HG03469 (cell line): ENCODE data around the gene MUL1.

Experiments
- ATAC-seq: cut with Tn5 transposase; IDR thresholded peaks from one replicate; pipeline ENCODE4 v1.9.1; 2021; ENCODE audit warnings: mild to moderate bottlenecking, moderate library complexity, moderate number of reproducible peaks; ENCODE audit not compliant: unreplicated experiment

MUL1 gene

DNA sequence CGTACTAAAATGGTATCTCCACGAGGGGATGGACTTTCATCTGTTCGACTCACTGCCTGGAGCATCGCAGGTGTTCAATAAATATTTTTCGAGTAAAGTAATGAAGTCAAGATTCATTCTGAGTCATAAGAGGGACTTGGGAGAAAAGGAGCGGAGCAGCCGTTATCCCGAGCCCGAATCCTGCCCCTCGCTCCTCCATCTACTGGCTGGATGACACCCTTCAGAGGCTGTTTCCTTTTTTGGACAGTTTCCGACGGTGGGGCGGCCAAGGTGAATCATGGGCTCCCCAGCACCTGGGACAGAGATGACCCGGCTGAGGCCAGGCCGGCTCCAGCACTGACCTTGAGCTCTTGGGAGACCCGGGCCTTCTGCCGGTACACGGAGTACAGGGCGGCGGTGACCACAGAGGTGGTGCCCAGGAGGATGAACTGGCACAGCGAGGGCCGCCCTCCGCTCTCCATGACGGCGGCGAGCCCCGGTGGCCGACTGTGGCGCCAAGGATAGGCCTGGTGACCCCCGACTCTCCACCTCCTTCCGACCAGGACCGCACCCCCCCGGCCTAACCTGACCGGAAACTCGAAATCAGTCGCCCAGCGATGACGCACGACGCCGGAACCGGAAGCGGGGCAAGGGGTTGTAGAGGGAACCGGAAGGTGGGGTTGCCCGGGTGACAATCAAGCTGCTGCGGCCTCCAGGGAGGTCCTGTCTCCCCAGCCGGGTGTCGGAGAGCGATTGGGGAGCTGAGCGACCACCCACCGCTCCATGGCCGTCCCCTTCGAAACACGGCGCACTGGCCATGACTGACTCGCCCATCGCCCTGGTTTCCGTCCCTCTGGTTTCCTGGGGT lies at the start of gene MUL1:
MUL1 (minus strand) TSS at position 588 of the 847 bp plus-strand sequence; CDS start at position 461, 127 bp downstream.
- ATAC-seq, result peak; percentile 44

GRCh38 chr1:20555758-20556120 lies 47.8 kb upstream of the MUL1 start:
- ATAC-seq, result no peak

GRCh38 chr1:20555025-20555757 lies 47.2 kb upstream of the MUL1 start:
- ATAC-seq, result no peak

DNA sequence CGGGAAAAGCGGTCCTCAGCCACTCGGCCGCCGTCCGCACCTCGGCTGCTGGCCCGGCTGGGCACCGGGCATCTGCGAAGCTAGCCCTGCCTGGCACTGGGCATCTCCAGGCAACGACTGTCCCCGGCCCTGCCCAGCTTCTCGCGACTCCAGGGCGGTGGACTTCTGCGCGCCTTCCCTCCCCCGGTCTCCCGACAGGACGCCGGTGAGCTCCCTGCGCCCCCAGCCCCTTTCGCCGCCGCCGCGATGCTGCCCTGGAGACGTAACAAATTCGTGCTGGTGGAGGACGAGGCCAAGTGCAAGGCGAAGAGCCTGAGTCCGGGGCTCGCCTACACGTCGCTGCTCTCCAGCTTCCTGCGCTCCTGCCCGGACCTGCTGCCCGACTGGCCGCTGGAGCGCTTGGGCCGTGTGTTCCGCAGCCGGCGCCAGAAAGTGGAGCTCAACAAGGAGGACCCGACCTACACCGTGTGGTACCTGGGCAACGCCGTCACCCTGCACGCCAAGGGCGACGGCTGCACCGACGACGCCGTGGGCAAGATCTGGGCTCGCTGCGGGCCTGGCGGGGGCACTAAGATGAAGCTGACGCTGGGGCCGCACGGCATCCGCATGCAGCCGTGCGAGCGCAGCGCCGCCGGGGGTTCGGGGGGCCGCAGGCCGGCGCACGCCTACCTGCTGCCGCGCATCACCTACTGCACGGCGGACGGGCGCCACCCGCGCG lies 44.9 kb upstream of the MUL1 start:
- no peak for ATAC-seq

DNA sequence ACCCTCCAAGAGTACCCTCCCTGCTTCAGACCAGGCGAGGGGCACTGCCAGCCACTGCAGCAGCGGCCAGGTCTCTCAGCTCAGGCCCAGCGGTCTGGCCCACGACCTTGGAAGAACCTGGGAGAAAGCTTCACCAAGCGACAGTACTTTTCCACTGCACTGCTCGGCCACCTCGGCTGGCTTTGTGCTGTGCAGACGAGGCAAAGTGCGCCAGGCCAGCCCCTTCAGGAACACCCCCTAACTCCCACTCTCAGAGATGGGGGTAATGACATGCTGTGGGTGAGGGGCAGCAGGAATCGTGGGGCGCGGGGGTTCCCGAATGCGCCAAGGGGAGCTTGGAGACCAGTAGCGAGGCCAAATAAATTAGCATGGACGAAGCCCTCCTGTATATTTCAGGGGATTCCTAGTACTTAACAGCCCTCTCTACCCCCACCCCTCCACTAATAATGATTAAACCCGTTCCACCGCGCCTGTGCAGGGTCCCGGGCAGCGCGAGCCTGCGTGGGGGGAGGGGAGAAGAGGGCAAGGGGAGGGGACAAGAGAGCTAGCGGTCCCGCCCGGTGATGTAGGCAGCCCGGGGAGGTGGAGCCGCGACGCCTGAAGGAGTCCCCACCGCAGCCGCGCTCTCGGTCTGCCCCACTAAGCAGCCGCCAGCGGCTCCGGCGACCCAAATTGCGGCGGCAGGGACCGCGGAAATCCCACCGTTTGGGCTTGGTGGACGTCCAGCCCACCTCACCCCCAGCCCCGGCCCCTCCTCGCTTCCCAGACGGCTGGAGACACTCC lies 44.2 kb upstream of the MUL1 start, which contains the start of gene FAM43B:
FAM43B (plus strand) TSS at position 629 of the 783 bp plus-strand sequence. CDS start 401 bp downstream, outside the sequence.
- ATAC-seq, result no peak

- no peak for ATAC-seq
Observed at GRCh38 chr1:20551161-20551560, 43.2 kb upstream of the MUL1 start.

GRCh38 chr1:20546637-20547036 lies 38.7 kb upstream of the MUL1 start:
- ATAC-seq, result no peak

GRCh38 chr1:20540281-20540680 lies 32.3 kb upstream of the MUL1 start:
- no peak for ATAC-seq

- no peak for ATAC-seq
Observed at GRCh38 chr1:20538760-20539551, 31.0 kb upstream of the MUL1 start.

GRCh38 chr1:20538227-20538626 lies 30.3 kb upstream of the MUL1 start:
- no peak for ATAC-seq

DNA sequence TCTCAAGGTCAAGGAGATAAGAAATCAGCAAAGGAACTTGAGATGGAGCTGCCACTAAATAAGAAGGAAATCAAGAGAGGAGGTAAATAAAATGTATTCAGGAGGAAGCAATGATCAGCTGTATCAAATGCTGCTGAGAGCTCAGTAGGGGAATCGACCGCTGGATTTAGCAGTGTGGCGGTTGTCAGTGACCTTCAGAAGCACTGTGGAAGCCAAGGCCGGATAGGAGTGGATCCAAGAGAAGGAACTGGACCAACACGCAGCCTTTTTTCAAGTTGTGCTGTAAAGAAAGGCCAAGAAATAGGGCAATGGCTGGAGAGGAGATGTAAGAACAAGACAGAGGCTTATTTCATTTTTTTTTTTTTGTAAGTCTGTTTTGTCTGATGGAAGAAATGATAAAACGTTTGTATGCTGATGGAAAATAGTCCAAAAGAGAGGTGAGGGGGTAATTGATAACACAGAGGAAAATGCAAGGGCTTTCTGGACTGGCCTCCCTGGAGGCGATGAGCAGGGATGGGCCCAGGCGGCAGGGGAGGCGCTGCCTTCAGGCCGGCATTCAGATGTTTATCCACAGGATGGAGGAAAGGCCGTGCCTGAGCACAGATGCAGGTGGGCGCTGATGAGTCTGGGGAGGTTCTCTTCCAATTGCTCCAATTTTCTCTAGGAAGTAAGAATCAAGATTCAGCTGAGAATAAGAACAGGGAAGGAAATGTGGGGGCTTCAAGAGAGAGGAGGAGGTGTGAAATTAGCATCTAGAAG lies 26.9 kb upstream of the MUL1 start:
- no peak for ATAC-seq

GRCh38 chr1:20533635-20534034 lies 25.7 kb upstream of the MUL1 start:
- no peak for ATAC-seq

- no peak for ATAC-seq
Observed at GRCh38 chr1:20530901-20531300, 22.9 kb upstream of the MUL1 start.

- ATAC-seq, result no peak
Observed at GRCh38 chr1:20530306-20530705, 22.4 kb upstream of the MUL1 start.

- ATAC-seq, result no peak
Observed at GRCh38 chr1:20528221-20528620, 20.3 kb upstream of the MUL1 start.

- ATAC-seq, result no peak
Observed at GRCh38 chr1:20526267-20526666, 18.3 kb upstream of the MUL1 start.

GRCh38 chr1:20521960-20522861 lies 14.3 kb upstream of the MUL1 start:
- no peak for ATAC-seq
